ENCODE measurements around the gene PDCD6IP.
"Not testable (repeated sequence)": the region's sequence is repeated elsewhere in the genome, so short reads cannot be mapped to it uniquely, and the experiment has no call there.

The PDCD6IP gene

DNA sequence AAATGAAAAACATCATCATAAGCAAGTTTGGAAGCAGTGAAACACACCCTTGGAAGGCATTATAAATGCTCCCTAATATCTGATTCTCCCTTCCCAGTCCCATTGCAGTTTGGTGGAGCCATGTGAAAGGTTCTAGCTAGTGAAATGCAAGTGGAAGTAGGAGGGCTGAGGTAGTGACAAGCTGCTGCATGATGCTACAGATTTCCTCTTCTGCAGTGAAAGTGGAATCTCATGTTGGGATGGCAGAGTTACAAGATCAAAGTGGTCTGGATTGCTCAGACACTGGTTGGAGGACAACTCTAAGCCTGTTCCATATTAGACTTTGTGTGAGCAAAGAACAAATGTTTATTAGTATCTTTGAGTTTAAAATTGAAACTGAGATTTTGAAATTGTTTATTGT lies 3.3 kb upstream of the PDCD6IP start:
- no peak for DNase-seq

GRCh38 chr3:33795856-33796536 lies 2.4 kb upstream of the PDCD6IP start:
- no peak for DNase-seq

DNA sequence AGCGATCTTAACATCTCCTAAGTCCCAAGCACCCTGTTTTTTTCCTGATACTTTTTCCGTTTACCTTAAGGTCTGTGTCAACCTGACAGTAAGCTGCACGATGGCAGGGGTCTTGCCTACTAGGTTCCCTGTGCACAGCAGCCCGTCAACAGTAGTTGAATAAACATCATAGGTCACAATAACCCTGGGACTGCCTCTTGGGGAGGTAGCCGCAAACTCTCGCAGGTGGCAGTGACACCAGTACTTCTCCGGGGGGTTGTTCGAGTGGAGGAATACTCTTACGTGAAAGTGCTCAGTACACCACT lies 365 bp upstream of the PDCD6IP start:
- DNase-seq: no peak

DNA sequence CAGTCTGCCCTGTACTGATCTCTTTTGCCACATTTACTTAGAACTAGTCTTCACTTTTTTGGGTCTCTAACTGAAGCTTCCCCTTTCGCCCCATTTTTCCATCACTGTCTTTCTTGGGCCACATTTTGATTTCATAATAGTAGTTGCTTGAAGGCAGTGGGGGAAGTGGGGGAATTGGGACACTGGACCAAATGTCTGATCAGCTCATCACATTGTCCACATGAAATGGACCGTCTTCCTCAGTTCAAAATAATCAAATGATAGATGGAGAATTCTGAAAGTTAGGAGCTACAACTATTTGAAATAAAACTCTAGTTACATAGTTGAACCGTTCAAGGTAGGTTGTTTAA lies 747 bp downstream of the PDCD6IP start:
- DNase-seq: no peak

- no peak for DNase-seq
Observed at GRCh38 chr3:33803252-33803651, 4.8 kb downstream of the PDCD6IP start.

GRCh38 chr3:33803894-33804526 lies 5.6 kb downstream of the PDCD6IP start:
- DNase-seq: no peak

GRCh38 chr3:33807191-33807590 lies 8.8 kb downstream of the PDCD6IP start:
- DNase-seq: no peak

GRCh38 chr3:33808559-33808958 lies 10.1 kb downstream of the PDCD6IP start:
- no peak for DNase-seq

DNA sequence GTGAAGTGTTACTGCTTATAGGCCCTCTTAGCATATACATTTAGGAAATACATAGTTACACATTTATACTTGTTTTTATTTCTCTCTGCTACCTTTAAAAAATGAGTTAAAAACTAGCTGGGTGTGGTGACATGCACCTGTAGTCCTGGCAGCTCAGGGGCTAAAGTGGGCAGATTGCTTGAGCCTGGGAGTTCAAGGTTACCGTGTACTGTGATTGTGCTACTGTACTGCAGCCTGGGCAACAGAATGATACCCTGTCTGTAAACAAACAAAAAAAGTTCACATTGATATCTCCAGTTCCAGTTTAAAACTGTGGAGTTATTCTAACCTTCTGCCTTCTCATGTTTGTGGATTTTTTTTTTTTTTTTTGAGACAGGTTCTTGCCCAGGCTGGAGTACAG lies 12.1 kb downstream of the PDCD6IP start:
- DNase-seq: no peak

- DNase-seq: no peak
Observed at GRCh38 chr3:33821989-33822388, 23.6 kb downstream of the PDCD6IP start.

GRCh38 chr3:33823821-33824220 lies 25.4 kb downstream of the PDCD6IP start:
- DNase-seq: no peak

- no peak for DNase-seq
Observed at GRCh38 chr3:33825111-33825510, 26.7 kb downstream of the PDCD6IP start.

- no peak for DNase-seq
Observed at GRCh38 chr3:33826206-33826605, 27.8 kb downstream of the PDCD6IP start.

- DNase-seq: no peak
Observed at GRCh38 chr3:33826688-33827087, 28.3 kb downstream of the PDCD6IP start.

GRCh38 chr3:33829720-33830119 lies 31.3 kb downstream of the PDCD6IP start:
- no peak for DNase-seq

GRCh38 chr3:33831053-33831452 lies 32.6 kb downstream of the PDCD6IP start:
- no peak for DNase-seq

DNA sequence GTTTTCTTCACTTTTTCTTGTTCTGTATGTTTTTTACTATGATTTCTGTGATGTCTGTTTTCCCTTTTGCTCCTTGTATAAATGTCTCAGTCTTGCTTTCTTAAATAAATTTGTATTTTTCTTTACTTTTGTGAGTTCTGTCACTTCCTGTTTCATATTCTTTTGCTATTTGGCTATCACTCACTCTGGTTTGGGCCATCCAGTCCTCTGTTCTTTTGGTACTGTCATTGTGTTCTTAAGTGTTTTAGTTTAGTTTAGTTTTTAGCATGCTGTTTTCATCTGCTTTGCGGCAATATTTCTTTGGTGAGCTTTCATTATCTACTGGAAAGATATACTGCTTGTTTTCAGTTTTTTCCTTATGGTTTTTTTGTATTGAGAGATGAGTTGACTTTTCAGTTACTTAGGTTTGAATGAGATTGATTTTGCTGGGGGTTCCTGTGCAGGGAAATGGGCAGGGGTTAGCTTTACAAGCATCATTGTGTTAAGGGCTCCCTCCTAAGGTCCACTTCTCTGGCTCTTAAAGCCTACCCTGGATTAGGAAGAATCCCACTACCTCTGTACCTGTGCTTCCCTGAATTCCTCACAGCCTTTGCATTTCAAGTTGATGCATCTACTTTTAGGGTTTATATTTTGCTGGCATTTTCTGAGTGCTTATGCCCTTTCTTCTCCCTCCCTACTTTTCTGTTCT lies 35.1 kb downstream of the PDCD6IP start:
- no peak for DNase-seq

DNA sequence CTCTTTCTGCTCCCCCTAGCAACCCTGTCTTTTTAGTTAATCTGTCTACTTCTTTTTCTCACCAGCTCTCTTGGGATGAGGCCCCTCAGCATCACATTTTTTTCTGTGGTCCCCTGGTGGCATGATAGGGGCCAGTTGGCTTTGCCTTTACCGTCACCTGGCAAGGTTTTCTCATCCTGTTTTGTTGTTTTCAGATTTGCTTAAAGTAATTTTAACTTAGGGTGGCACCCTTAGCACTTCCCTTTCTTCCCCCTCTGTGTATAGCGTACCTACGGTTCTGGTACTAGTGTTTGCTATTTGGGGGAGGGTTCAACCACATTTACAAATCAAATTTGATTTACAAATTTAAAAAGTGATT lies 35.6 kb downstream of the PDCD6IP start:
- DNase-seq: no peak

DNA sequence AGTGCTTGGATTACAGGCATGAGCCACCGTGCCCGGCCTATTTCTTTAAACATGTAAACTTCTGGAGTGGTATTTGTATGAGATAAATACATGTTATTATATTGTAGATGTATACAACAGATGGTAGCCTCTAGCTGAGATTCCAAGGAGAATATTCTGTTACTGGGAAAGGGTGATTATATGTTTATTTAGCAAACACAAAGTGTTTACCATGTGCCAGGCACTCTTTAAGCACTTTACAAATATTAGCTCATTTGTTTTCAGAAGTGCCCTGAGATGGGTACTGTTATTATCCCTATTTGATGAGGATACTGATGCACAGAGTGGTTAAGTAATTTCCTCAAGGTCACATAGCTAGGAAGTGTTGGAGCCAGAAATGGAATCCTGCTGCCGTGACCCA lies 38.8 kb downstream of the PDCD6IP start:
- not testable (repeated sequence) for DNase-seq

GRCh38 chr3:33839283-33839682 lies 40.9 kb downstream of the PDCD6IP start:
- DNase-seq: no peak

DNA sequence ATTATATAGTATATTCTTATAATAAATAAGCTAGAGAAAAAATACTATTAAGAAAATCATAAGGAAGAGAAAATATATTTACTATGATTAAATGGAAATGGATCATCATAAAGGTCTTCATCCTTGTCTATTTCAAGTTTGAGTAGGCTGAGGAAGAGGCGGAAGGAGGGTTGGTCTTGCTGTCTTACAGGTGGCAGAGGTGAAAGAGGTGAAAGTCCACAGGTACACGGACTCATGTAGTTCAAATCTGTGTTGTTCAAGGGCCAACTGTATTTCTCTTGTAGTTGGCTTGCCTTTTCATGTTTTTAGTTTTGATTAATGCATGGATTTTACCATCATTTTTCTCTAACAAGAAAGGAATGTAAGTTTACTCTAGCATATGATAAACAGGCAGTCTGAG lies 41.7 kb downstream of the PDCD6IP start:
- DNase-seq: no peak

DNA sequence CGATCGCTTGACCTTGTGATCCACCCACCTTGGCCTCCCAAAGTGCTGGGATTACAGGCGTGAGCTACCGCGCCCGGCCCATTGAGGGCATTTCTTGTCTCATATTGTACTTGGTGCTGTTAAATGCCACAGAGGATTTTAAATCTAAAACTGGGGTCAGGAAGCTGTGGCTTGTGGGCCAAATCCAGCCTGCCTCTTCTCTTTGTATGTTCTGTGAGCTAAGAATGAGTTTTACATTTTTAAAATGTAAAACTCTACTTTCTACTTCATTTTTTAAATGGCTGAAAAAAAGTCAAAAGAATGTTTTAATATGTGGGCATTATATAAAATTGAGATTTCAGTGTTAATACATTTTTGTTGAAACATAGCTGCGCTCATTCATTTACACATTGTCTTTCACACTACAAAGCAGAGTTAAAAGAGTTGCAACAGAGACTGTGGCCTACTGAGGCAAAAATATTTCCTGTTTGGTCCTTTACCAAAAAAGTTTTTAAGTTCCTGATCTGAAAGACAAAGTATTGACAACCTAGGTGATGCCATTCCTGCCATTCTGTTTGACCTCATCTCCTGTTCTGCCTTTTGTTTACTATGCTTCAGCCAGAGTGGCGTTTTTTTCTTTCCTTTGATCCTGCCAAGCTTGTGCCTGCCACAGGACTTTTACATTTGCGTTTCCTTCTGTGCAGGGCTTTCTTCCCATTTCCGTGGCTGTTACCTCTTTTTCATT lies 50.4 kb downstream of the PDCD6IP start:
- no peak for DNase-seq

DNA sequence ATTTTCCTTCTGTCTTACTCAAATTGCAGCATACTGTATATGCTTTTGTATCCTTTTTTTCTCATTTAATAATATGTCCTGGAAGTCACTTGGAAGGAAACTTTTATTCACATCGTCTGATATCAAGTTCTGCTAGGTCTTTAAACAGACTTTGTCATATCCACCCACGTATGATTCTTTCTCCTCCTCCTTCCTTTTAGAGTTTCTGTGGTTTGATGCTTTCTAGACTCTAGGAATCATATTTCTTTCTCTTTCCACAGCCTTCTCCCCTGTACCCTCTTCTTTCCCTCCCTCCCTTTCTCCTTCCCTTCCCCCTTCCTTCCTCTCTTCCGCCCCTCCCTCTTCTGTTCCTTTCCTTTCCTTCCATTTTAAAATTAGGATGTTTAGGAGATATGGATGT lies 52.2 kb downstream of the PDCD6IP start:
- not testable (repeated sequence) for DNase-seq

DNA sequence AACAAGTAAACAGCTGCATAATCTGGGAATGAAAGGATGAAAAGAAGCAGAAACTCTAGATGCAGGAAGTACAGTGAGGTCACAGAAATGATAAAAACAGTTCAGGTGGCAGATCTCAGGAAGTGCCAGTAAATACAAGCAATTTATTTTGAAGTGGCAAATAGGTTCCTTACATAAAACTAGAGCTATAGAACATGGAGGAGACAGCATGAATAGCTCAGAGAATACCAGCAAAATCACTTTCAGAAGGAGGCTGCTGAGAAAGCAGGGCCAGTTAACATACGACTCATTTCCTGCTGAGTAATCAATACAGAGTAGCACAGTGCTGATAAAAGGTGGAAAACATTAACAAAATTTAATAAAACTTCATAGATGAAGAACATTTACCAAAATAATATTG lies 57.0 kb downstream of the PDCD6IP start:
- not testable (repeated sequence) for DNase-seq
